Heart right ventricle (tissue), 16 donors: ENCODE data around the gene PIAS4. TPM values are rescaled to one million over a fixed set of nuclear protein-coding genes. Genes with fewer than 3 reads are reported as not detected.

Source experiments
- ATAC-seq, 8 donors: fragments of 200-7000 bp; cut with Tn5 transposase; one replicate each; pipeline ENCODE4 v1.9.1; 2020; ENCODE audit warnings: mild to moderate bottlenecking in 8 of 8, moderate library complexity in 8 of 8, moderate number of reproducible peaks in 1 of 8
- DNase-seq, 2 donors: peaks; one replicate each; pipeline ENCODE4 v3.0.0-alpha.2; 2020
- H3K27ac ChIP-seq, 10 donors: fragments of 200-600 bp; sonication (generic) in 2 of 10; one replicate each; pipeline versions ENCODE4 v1.5.0 to v1.8.0; 2020 to 2022; ENCODE audit warnings: mild to moderate bottlenecking in 3 of 10
- H3K27me3 ChIP-seq, 7 donors: fragments of 200-600 bp; one replicate each; pipeline ENCODE4 v1.8.0; 2021 to 2022; ENCODE audit warnings: mild to moderate bottlenecking in 2 of 7
- H3K36me3 ChIP-seq, 9 donors: fragments of 200-600 bp; sonication (generic) in 1 of 9; one replicate each; pipeline versions ENCODE4 v1.5.0 to v1.8.0; 2020 to 2022; ENCODE audit warnings: mild to moderate bottlenecking in 2 of 9
- H3K4me1 ChIP-seq, 9 donors: fragments of 200-600 bp; sonication (generic) in 1 of 9; one replicate each; pipeline versions ENCODE4 v1.5.0 to v1.8.0; 2020 to 2022; ENCODE audit warnings: mild to moderate bottlenecking in 4 of 9
- H3K4me3 ChIP-seq, 10 donors: fragments of 200-600 bp; sonication (generic) in 2 of 10; one replicate each; pipeline versions ENCODE4 v1.5.0 to v1.8.0; 2020 to 2022; ENCODE audit warnings: mild to moderate bottlenecking in 7 of 10, moderate library complexity in 2 of 10
- H3K9me3 ChIP-seq, 11 donors: fragments of 200-600 bp in 10 of 11; sonication (generic) in 2 of 11; one replicate each; pipeline versions ENCODE4 v1.5.0 to v1.8.0; 2013 to 2022; ENCODE audit warnings: mild to moderate bottlenecking in 2 of 11, control low read depth in 1 of 11, moderate library complexity in 1 of 11
- CTCF ChIP-seq, 9 donors: fragments of 200-600 bp; sonication (generic) in 2 of 9; IDR thresholded peaks; one replicate each; pipeline versions ENCODE4 v1.5.0 to v1.8.0; 2021 to 2022; ENCODE audit warnings: antibody characterized with exemption in 9 of 9, mild to moderate bottlenecking in 5 of 9, moderate library complexity in 1 of 9
- WGBS, 2 donors: extraction: QIAGEN DNeasy Blood & Tissue Kit; methylation state at CpG; one replicate each; pipeline ENCODE4 v1.1.7; 2013; ENCODE audit warnings: inconsistent platforms in 1 of 2; 5-methylcytosine and 5-hydroxymethylcytosine counted together
- intact Hi-C, 10 donors: fragments of 100-400 bp; cut with DNase I; formaldehyde crosslinking; loops; one replicate each; pipeline versions ENCODE4 v1.11.1 to v1.14.2; 2022
- polyA plus RNA-seq, 2 donors: library from polyadenylated mRNA; stranded (reverse); fragments of 200-250 nt; gene quantifications; one replicate each; pipeline ENCODE4 v1.2.3, GENCODE V29; 2013
- total RNA-seq, 10 donors: library from RNA; stranded (reverse); fragmentation: NEBNext Ultra II Directional in 3 of 10; extraction: Animal tissue kit (Norgen Biotek cat#: 25700) in 3 of 10; gene quantifications; one replicate each; pipeline versions ENCODE4 v1.2.1 to v1.2.4, GENCODE V29; 2021 to 2023
- donor health status: Arrhythmogenic right ventricular cardiomyopathy.
- donor health status: ischemic (EF 13 %, LVEDD 7.1; RV severe dilation, severe dysfunction).
- donor health status: healthy with polysubstance abuse.
- donor health status: DM: no; HTN: yes; CAD: no.
- donor health status: DM: no; HTN: no; CAD: no.
- donor health status: ischemic (EF 25% LVEDD 6.9; RV normal size, moderate dysfunction).
- donor health status: ischemic (EF 25% LVEDD 5.7; RV mildly dilated, moderate dysfunction).
- donor health status: healthy.
- donor health status: DM: yes; HTN: yes; CAD: no.
- donor health status: Ischemic cardiomyopathy.
- donor health status: ischemic (EF 35%, LVEDD 5.7; RV mildly dilated, moderate dysfunction).
- donor health status: nonischemic (EF 11% LVEDD 7.7; RV severe dilation, severe dysfunction).
- donor health status: DM: yes; HTN: yes; CAD: no.
- donor health status: PGD.
- donor health status: ischemic (EF 29% LVEDD 5.4; RV normal size, mild dysfunction).
- donor health status: nonischemic (EF 23%, LVEDD 6.1; RV moderate dilation, normal function).

The PIAS4 gene
- total and polyA plus RNA-seq, 12 donors, result 8.5 to 22.8 (median 13.4) TPM

GRCh38 chr19:4080473-4080872 is 72.9 kb downstream of the PIAS4 start:
- ATAC-seq (no peak), DNase-seq (no peak)
- Histone ChIP-seq H3K36me3 (no peaks in the 10 kb centered on the region), H3K4me1 (peaks cover 9 to 41% (median 29%) of the 10 kb centered on the region in 9 donors), H3K27ac (no peak overlapping the region), H3K27me3 (no peaks in the 10 kb centered on the region), H3K4me3 (no peak overlapping the region), H3K9me3 (no peaks in the 10 kb centered on the region)
- intact Hi-C loops, result no loop called here
- 78 to 88% methylated on average over 6 of the region's 6 CpGs for WGBS, 2 donors
- no peak for TF ChIP-seq CTCF (IDR thresholded peaks at IDR 0.05)

GRCh38 chr19:4081441-4082129 is 74.0 kb downstream of the PIAS4 start:
- no peaks in the 10 kb centered on the region for H3K36me3 ChIP-seq
- peak overlapping the region in 3 of 10 donors; percentile 20 to 40 (median 36) for H3K27ac ChIP-seq
- WGBS, 2 donors, result 15 to 28% methylated on average over 2 of the region's 2 CpGs
- intact Hi-C loops, result no loop called here
- no peak overlapping the region for H3K4me3 ChIP-seq
- H3K27me3 ChIP-seq, result no peaks in the 10 kb centered on the region
- H3K4me1 ChIP-seq, result peaks cover 9 to 41% (median 29%) of the 10 kb centered on the region in 9 donors
- ATAC-seq, result no peak
- no peak for DNase-seq
- no peaks in the 10 kb centered on the region for H3K9me3 ChIP-seq
- no peak for TF ChIP-seq CTCF (IDR thresholded peaks at IDR 0.05)

- no peaks in the 10 kb centered on the region for H3K36me3 ChIP-seq
- no peak overlapping the region for H3K4me3 ChIP-seq
- H3K4me1 ChIP-seq, result peaks cover 9 to 41% (median 26%) of the 10 kb centered on the region in 9 donors
- DNase-seq, result no peak
- intact Hi-C loops, result no loop called here
- H3K27ac ChIP-seq, result peak overlapping the region in 3 of 10 donors; percentile 9 to 40 (median 36)
- no peaks in the 10 kb centered on the region for H3K27me3 ChIP-seq
- ATAC-seq, result no peak
- H3K9me3 ChIP-seq, result no peaks in the 10 kb centered on the region
- 67 to 75% methylated on average over 9 of the region's 9 CpGs for WGBS, 2 donors
- TF ChIP-seq CTCF (IDR thresholded peaks at IDR 0.05), result no peak
These were observed 74.6 kb downstream of the PIAS4 start for GRCh38 chr19:4082172-4082571.

- peaks cover 0 to 3% (median 0%) of the 10 kb centered on the region in 9 donors for H3K36me3 ChIP-seq
- intact Hi-C loops, result no loop called here
- peak overlapping the region in 7 of 10 donors; percentile 19 to 50 (median 42) for H3K4me3 ChIP-seq
- no peaks in the 10 kb centered on the region for H3K9me3 ChIP-seq
- ATAC-seq (peak; percentile 20 to 82 (median 52)), DNase-seq (peak in 1 of 2 donors; percentile 50)
- no peak for TF ChIP-seq CTCF (IDR thresholded peaks at IDR 0.05)
- WGBS, 2 donors, result 63 to 68% methylated on average over 28 of the region's 28 CpGs
- peak overlapping the region in 6 of 10 donors; percentile 47 to 78 (median 70) for H3K27ac ChIP-seq
- H3K27me3 ChIP-seq, result no peaks in the 10 kb centered on the region
- peaks cover under 1 to 41% (median 11%) of the 10 kb centered on the region in 9 donors for H3K4me1 ChIP-seq
These were observed 76.4 kb downstream of the PIAS4 start for GRCh38 chr19:4083677-4084546.
